22Rv1 (cell line): Measurements from ENCODE around the gene SSTR3.

Experiments
- ZFX ChIP-seq: fragments of 450-650 bp; IDR thresholded peaks from 2 replicates; pipeline ENCODE4 v1.6.1; 2017; ENCODE audit warnings: antibody characterized with exemption, borderline replicate concordance
- TF ChIP-seq, protein P1 (sequence below): fragments of 450-650 bp; IDR thresholded peaks from 2 replicates; pipeline ENCODE4 v1.5.1; 2017; ENCODE audit warnings: mild to moderate bottlenecking

GRCh38 chr22:37244114-37244921 lies 32.0 kb upstream of the SSTR3 start, which contains the start of gene RAC2:
- TF ChIP-seq, protein P1, sequence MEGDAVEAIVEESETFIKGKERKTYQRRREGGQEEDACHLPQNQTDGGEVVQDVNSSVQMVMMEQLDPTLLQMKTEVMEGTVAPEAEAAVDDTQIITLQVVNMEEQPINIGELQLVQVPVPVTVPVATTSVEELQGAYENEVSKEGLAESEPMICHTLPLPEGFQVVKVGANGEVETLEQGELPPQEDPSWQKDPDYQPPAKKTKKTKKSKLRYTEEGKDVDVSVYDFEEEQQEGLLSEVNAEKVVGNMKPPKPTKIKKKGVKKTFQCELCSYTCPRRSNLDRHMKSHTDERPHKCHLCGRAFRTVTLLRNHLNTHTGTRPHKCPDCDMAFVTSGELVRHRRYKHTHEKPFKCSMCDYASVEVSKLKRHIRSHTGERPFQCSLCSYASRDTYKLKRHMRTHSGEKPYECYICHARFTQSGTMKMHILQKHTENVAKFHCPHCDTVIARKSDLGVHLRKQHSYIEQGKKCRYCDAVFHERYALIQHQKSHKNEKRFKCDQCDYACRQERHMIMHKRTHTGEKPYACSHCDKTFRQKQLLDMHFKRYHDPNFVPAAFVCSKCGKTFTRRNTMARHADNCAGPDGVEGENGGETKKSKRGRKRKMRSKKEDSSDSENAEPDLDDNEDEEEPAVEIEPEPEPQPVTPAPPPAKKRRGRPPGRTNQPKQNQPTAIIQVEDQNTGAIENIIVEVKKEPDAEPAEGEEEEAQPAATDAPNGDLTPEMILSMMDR: no peak
- TF ChIP-seq ZFX: no peak
